ENCODE results near the gene PLA2G4E. TPM values are rescaled to one million over a fixed set of nuclear protein-coding genes. Genes with fewer than 3 reads are reported as not detected.

PLA2G4E gene
- total RNA-seq, 1 experiment from 2014 or later = not detected

- DNase-seq (ENCODE audit: low read depth) = no peak
Observed at GRCh38 chr15:42050484-42051255, 29.8 kb upstream of the PLA2G4E start.

GRCh38 chr15:42048821-42049200 is 28.0 kb upstream of the PLA2G4E start:
- no peak for DNase-seq (ENCODE audit: low read depth)

GRCh38 chr15:42048080-42048820 is 27.4 kb upstream of the PLA2G4E start:
- DNase-seq (ENCODE audit: low read depth) = no peak

GRCh38 chr15:42046597-42046996 is 25.8 kb upstream of the PLA2G4E start:
- DNase-seq (ENCODE audit: low read depth) = no peak

- DNase-seq (ENCODE audit: low read depth) = no peak
Observed at GRCh38 chr15:42045211-42045615, 24.4 kb upstream of the PLA2G4E start.

GRCh38 chr15:42042602-42043400 is 22.0 kb upstream of the PLA2G4E start:
- no peak for DNase-seq (ENCODE audit: low read depth)

- DNase-seq (ENCODE audit: low read depth) = no peak
Observed at GRCh38 chr15:42038401-42038800, 17.6 kb upstream of the PLA2G4E start.

- no peak for DNase-seq (ENCODE audit: low read depth)
Observed at GRCh38 chr15:42037656-42038055, 16.8 kb upstream of the PLA2G4E start.

- no peak for DNase-seq (ENCODE audit: low read depth)
Observed at GRCh38 chr15:42036966-42037365, 16.1 kb upstream of the PLA2G4E start.

- no peak for DNase-seq (ENCODE audit: low read depth)
Observed at GRCh38 chr15:42036112-42036905, 15.5 kb upstream of the PLA2G4E start.

- DNase-seq (ENCODE audit: low read depth) = no peak
Observed at GRCh38 chr15:42035435-42035761, 14.6 kb upstream of the PLA2G4E start.

- no peak for DNase-seq (ENCODE audit: low read depth)
Observed at GRCh38 chr15:42034628-42035434, 14.0 kb upstream of the PLA2G4E start.

GRCh38 chr15:42033214-42033873 is 12.5 kb upstream of the PLA2G4E start:
- DNase-seq (ENCODE audit: low read depth) = no peak

- no peak for DNase-seq (ENCODE audit: low read depth)
Observed at GRCh38 chr15:42032376-42033213, 11.8 kb upstream of the PLA2G4E start.

- no peak for DNase-seq (ENCODE audit: low read depth)
Observed at GRCh38 chr15:42031198-42031915, 10.5 kb upstream of the PLA2G4E start.

- no peak for DNase-seq (ENCODE audit: low read depth)
Observed at GRCh38 chr15:42027521-42027920, 6.7 kb upstream of the PLA2G4E start.

GRCh38 chr15:42024303-42024702 is 3.5 kb upstream of the PLA2G4E start:
- DNase-seq (ENCODE audit: low read depth) = no peak

GRCh38 chr15:42021593-42021992 is 751 bp upstream of the PLA2G4E start:
- DNase-seq (ENCODE audit: low read depth) = no peak
